ENCODE results near the gene IFNL2. TPM values are rescaled to one million over a fixed set of nuclear protein-coding genes. Genes with fewer than 3 reads are reported as not detected.

The IFNL2 gene
- total and polyA plus RNA-seq, 2 of the 4 experiments (the other 2 are of a cell fraction): not detected

DNA sequence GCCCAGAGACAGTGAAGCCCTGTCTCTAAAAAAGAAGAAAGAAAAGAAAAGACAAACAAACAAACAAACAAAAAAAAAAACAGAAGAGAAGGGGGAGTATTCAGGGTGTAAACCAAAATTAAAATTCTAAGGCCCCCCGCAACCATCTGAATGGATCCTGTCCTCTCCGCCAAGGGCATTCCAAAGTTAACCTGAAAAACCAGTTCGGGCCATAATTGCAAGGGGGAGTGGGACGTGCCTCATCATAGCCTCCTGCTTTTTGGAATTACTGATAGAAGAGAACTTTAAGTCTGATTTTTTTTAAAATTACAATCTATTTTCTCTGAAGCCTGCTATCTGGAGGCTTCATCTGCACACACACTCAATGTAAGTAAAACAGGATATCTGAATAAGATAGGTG lies 5.7 kb upstream of the IFNL2 start:
- no peak overlapping the region for H2AFZ ChIP-seq (replicated peaks; ENCODE audit: low read length, poor library complexity)
- ATAC-seq (ENCODE audit: low read depth): no peak
- H3K56ac ChIP-seq (ENCODE audit: extremely low read depth, insufficient read depth, low read length): no peak overlapping the region
- H3K14ac ChIP-seq (replicated peaks; ENCODE audit: low read depth, low read length): no peak overlapping the region
- POLR2A ChIA-PET (ENCODE audit: unreplicated experiment): no interaction called here
- H3K9me3 ChIP-seq (ENCODE audit: control insufficient read depth, insufficient read depth, low read length): no peaks in the 10 kb centered on the region
- no peak overlapping the region for H3K23ac ChIP-seq (ENCODE audit: low read depth, low read length)
- H4K8ac ChIP-seq (ENCODE audit: low read depth in 2 of 2, low read length in 2 of 2): no peak overlapping the region
- H3K27me3 ChIP-seq (ENCODE audit: control insufficient read depth, insufficient read depth, low read length): peaks cover 50% of the 10 kb centered on the region
- H2BK15ac ChIP-seq (ENCODE audit: low read depth, low read length): no peak overlapping the region
- no peak overlapping the region for H3K4me3 ChIP-seq (ENCODE audit: insufficient read depth, low read depth, low read length)
- no peaks in the 10 kb centered on the region for H3K4me1 ChIP-seq (ENCODE audit: control insufficient read depth, insufficient read depth, low read length)
- H3K27ac ChIP-seq (ENCODE audit: insufficient read depth, low read length): no peak overlapping the region
- H2BK120ac ChIP-seq (ENCODE audit: low read depth, low read length): no peak overlapping the region
- H2AK5ac ChIP-seq (ENCODE audit: low read depth, low read length): no peak overlapping the region
- CTCF ChIA-PET: no interaction called here
- DNase-seq: no peak
- WGBS, 2 experiments (ENCODE audit: extremely low coverage in 2 of 2, insufficient read length in 1 of 2): no CpG with 5 or more reads among the region's 4 CpGs
- in situ Hi-C loops (cut with MboI; ENCODE audit: low sequenced_read_pairs): no loop called here
- no peak overlapping the region for H3K18ac ChIP-seq (ENCODE audit: low read depth, low read length)
- no TSS peak for BruUV-seq (replicated peaks)
- dilution Hi-C loops (cut with HindIII; ENCODE audit: low sequenced_read_pairs, unreplicated experiment): no loop called here
- H4K5ac ChIP-seq (ENCODE audit: low read depth, low read length): no peak overlapping the region
- H2BK20ac ChIP-seq (ENCODE audit: low read depth, low read length): no peak overlapping the region
- H3K79me1 ChIP-seq (ENCODE audit: low read depth in 1 of 2, low read length in 2 of 2): no peaks in the 10 kb centered on the region
- no peak overlapping the region for H2AK9ac ChIP-seq (replicated peaks; ENCODE audit: low read depth, low read length, poor library complexity)
- H3K4me2 ChIP-seq (ENCODE audit: low read depth, low read length): no peak overlapping the region
- no peaks in the 10 kb centered on the region for H3K36me3 ChIP-seq (ENCODE audit: control insufficient read depth, insufficient read depth, low read length)
- no peaks in the 10 kb centered on the region for H4K20me1 ChIP-seq (ENCODE audit: insufficient read depth, low read length)
- no peak overlapping the region for H3K9ac ChIP-seq (ENCODE audit: low read depth, low read length)
- no peaks in the 10 kb centered on the region for H3K9me1 ChIP-seq (ENCODE audit: insufficient read depth, low read length)
- intact Hi-C loops (cut with micrococcal nuclease): no loop called here
- TF ChIP-seq NFE2L2 (IDR thresholded peaks at IDR 0.05; ENCODE audit: low read depth, low read length): no peak
- TF ChIP-seq CHD1 (IDR thresholded peaks at IDR 0.05; ENCODE audit: low read depth, low read length): no peak
- no peak for TF ChIP-seq MAFK (IDR thresholded peaks at IDR 0.05; ENCODE audit: low read depth, low read length)
- TF ChIP-seq RCOR1 (IDR thresholded peaks at IDR 0.05; ENCODE audit: insufficient replicate concordance, low read length): no peak
- no peak for TF ChIP-seq MAZ (IDR thresholded peaks at IDR 0.05; ENCODE audit: borderline replicate concordance, low read depth, low read length)
- TF ChIP-seq, protein P1, sequence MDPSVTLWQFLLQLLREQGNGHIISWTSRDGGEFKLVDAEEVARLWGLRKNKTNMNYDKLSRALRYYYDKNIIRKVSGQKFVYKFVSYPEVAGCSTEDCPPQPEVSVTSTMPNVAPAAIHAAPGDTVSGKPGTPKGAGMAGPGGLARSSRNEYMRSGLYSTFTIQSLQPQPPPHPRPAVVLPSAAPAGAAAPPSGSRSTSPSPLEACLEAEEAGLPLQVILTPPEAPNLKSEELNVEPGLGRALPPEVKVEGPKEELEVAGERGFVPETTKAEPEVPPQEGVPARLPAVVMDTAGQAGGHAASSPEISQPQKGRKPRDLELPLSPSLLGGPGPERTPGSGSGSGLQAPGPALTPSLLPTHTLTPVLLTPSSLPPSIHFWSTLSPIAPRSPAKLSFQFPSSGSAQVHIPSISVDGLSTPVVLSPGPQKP (IDR thresholded peaks at IDR 0.05; ENCODE audit: borderline replicate concordance, low read depth, low read length): no peak
- no peak overlapping the region for H4K91ac ChIP-seq (ENCODE audit: insufficient read depth, low read depth, low read length)
- H3K4ac ChIP-seq (ENCODE audit: low read depth, low read length): no peak overlapping the region
- H2BK5ac ChIP-seq (ENCODE audit: low read depth, low read length, poor library complexity, severe bottlenecking): no peak overlapping the region
